ENCODE measurements around the gene ITPKC. TPM values are rescaled to one million over a fixed set of nuclear protein-coding genes. Genes with fewer than 3 reads are reported as not detected.

ITPKC gene
- total RNA-seq, 1 experiment from 2014 or later = 11.4 TPM

GRCh38 chr19:40717325-40717879 lies 490 bp downstream of the ITPKC start:
- H3K36me3 ChIP-seq (ENCODE audit: control insufficient read depth in 1 of 2, insufficient read depth in 2 of 2, low read length in 2 of 2) = peaks cover 0 to 3% of the 10 kb centered on the region in 2 experiments; a peak in 2 of 4 replicates
- H4K20me1 ChIP-seq (ENCODE audit: insufficient read depth) = no peaks in the 10 kb centered on the region
- no peaks in the 10 kb centered on the region for H3K9me2 ChIP-seq (ENCODE audit: insufficient read depth)
- ATAC-seq = no peak
- no peaks in the 10 kb centered on the region for H3K9me3 ChIP-seq (ENCODE audit: control insufficient read depth in 1 of 2, insufficient read depth in 1 of 2, low read depth in 1 of 2, low read length in 2 of 2)
- TF ChIP-seq, protein P1, sequence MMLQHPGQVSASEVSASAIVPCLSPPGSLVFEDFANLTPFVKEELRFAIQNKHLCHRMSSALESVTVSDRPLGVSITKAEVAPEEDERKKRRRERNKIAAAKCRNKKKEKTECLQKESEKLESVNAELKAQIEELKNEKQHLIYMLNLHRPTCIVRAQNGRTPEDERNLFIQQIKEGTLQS (IDR thresholded peaks at IDR 0.05) = no peak
- no peak for TF ChIP-seq MAX (IDR thresholded peaks at IDR 0.05)
- no peak for TF ChIP-seq CEBPB (IDR thresholded peaks at IDR 0.05; ENCODE audit: low read depth)
- TF ChIP-seq RAD21 (IDR thresholded peaks at IDR 0.05; ENCODE audit: low read depth) = no peak
- no peak for TF ChIP-seq YY1 (IDR thresholded peaks at IDR 0.05; ENCODE audit: extremely low read depth, insufficient replicate concordance, low read depth, low read length)
- TF ChIP-seq ZFX (IDR thresholded peaks at IDR 0.05) = peak; percentile 69
- no peak for TF ChIP-seq ELF1 (IDR thresholded peaks at IDR 0.05; ENCODE audit: borderline replicate concordance, low read depth)
- TF ChIP-seq SIN3A (IDR thresholded peaks at IDR 0.05; ENCODE audit: low read depth) = no peak
- intact Hi-C loops (cut with micrococcal nuclease) = loop anchor here (2.0 to 5.0 kb wide), 3 partner anchors 33 to 80 kb away; partner anchors contain the start of genes ACTMAP, EGLN2 and SNRPA
- H3K9ac ChIP-seq (ENCODE audit: low read length) = peak overlapping the region; percentile 95
- no peak overlapping the region for H2AFZ ChIP-seq (ENCODE audit: low read depth, low read length, poor library complexity, severe bottlenecking)
- ChIA-PET RAD21 (ENCODE audit: low non-redundant PET in 1 of 2, low total read pairs in 2 of 2, uncharacterized antibody in 2 of 2, unreplicated experiment in 2 of 2) (no interaction called here), CTCF (no interaction called here), POLR2A (interaction anchor here (1.0 to 1.9 kb wide), 5 partner anchors 8 to 60 kb away, joined by 4 to 11 read pairs (median 4); partner anchors contain the start of genes ACTMAP, RAB4B and SNRPA)
- H3K4me1 ChIP-seq (ENCODE audit: control insufficient read depth in 1 of 2, insufficient read depth in 2 of 2, low read length in 2 of 2) = peaks cover 13 to 67% of the 10 kb centered on the region in 2 experiments
- H3K79me2 ChIP-seq (ENCODE audit: insufficient read depth, low read length) = peaks cover 56% of the 10 kb centered on the region
- peak overlapping the region; percentile 92 for H3K27ac ChIP-seq (ENCODE audit: low read depth, low read length)
- peak overlapping the region; percentile 63 to 84 for H3K4me3 ChIP-seq (replicated peaks in 1 of 2; ENCODE audit: low read depth in 1 of 2, low read length in 2 of 2)
- no peak for DNase-seq (ENCODE audit: low read depth, low spot score)
- H3K27me3 ChIP-seq (ENCODE audit: insufficient read depth, low read length) = no peaks in the 10 kb centered on the region
- peak overlapping the region; percentile 97 for H3K4me2 ChIP-seq (ENCODE audit: low read length)
- BruUV-seq (replicated peaks) = no TSS peak
